ENCODE measurements around the gene GJA4. TPM values are rescaled to one million over a fixed set of nuclear protein-coding genes. Genes with fewer than 3 reads are reported as not detected.

The GJA4 gene
- polyA plus RNA-seq, 6 donors from 2014 or later: not detected

DNA sequence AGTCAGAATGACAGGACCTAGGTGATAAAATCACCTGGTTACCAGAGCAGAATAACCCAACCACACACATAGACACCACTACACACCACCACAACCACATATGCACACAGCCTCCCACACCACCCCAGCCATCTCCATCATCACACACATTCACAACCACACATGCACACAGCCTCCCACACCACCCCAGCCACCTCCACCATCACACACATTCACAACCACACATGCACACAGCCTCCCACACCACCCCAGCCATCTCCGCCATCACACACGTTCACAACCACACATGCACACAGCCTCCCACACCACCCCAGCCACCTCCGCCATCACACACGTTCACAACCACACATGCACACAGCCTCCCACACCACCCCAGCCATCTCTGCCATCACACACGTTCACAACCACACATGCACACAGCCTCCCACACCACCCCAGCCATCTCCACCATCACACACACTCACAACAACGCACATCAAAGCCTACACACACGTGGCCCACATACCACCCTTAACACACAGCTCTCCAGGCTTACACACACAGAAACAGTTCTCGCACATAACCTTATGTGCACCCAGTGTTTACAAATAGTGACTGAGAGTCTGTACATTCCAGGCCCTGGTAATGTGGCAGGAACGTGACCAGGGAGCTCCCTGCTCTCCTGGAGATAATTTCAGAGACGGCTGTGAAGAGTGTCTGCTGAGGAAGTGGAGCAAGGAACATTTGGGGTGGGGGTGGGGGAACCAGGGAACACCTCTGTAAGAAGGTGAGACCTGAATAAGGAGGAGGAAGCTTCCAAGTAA, 15.1 kb upstream of the GJA4 start:
- H3K4me3 Mint-ChIP-seq: no peak overlapping the region
- peaks cover 0 to 5% (median 4%) of the 10 kb centered on the region in 3 donors for H3K4me1 Mint-ChIP-seq
- H3K9me3 Mint-ChIP-seq: no peaks in the 10 kb centered on the region
- H3K36me3 Mint-ChIP-seq: no peaks in the 10 kb centered on the region
- H3K27ac Mint-ChIP-seq: no peak overlapping the region
- DNase-seq (no peak), ATAC-seq (ENCODE audit: low read depth in 2 of 2) (no peak)
- H3K27me3 Mint-ChIP-seq: peaks cover 31 to 39% (median 36%) of the 10 kb centered on the region in 3 donors

DNA sequence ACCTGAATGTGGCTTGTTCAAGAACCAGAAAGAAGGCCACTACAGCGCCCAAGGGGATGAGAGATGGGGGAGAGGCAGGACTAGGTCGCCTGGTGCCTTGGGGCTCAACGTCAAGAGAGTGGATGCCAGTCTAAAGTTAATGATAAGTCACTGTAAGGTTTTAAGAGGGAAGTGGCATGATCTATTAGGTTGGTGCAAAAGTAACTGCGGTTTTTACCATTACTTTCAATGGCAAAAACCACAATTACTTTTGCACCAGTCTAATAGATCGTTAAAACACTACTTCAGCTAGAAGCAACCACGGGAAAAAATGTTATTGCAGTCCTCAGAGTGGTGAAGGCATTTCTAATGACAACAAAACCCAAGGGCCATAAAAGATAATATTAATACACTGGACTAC, 14.4 kb upstream of the GJA4 start:
- no peak for DNase-seq
- H3K27ac Mint-ChIP-seq: no peak overlapping the region
- no peak for ATAC-seq (ENCODE audit: low read depth in 2 of 2)
- H3K9me3 Mint-ChIP-seq: no peaks in the 10 kb centered on the region
- no peaks in the 10 kb centered on the region for H3K36me3 Mint-ChIP-seq
- H3K4me1 Mint-ChIP-seq: peaks cover 0 to 5% (median 4%) of the 10 kb centered on the region in 3 donors
- no peak overlapping the region for H3K4me3 Mint-ChIP-seq
- H3K27me3 Mint-ChIP-seq: peaks cover 32 to 46% (median 42%) of the 10 kb centered on the region in 3 donors

DNA sequence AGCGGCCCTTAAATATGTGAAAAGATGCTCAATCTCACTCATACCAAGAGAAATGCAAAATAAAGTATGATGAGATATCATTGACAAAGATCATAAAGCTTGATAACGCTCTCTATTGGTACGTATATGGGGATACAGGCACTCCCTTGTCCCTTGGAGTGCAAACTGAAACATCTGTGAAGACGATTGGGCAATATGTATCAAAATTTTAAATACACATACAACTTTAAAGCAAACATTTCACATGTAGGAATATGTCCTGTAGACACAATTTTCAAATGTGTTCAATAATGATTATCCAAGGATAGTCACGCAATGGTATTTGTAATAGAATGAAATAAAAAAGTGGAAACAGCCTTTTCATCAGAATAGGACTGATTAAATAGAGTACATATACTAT, 13.8 kb upstream of the GJA4 start:
- no peaks in the 10 kb centered on the region for H3K36me3 Mint-ChIP-seq
- H3K27ac Mint-ChIP-seq: no peak overlapping the region
- H3K9me3 Mint-ChIP-seq: no peaks in the 10 kb centered on the region
- DNase-seq: no peak
- H3K4me1 Mint-ChIP-seq: peaks cover 0 to 5% (median 4%) of the 10 kb centered on the region in 3 donors
- no peak for ATAC-seq (ENCODE audit: low read depth in 2 of 2)
- H3K27me3 Mint-ChIP-seq: peaks cover 37 to 52% (median 49%) of the 10 kb centered on the region in 3 donors
- H3K4me3 Mint-ChIP-seq: no peak overlapping the region

DNA sequence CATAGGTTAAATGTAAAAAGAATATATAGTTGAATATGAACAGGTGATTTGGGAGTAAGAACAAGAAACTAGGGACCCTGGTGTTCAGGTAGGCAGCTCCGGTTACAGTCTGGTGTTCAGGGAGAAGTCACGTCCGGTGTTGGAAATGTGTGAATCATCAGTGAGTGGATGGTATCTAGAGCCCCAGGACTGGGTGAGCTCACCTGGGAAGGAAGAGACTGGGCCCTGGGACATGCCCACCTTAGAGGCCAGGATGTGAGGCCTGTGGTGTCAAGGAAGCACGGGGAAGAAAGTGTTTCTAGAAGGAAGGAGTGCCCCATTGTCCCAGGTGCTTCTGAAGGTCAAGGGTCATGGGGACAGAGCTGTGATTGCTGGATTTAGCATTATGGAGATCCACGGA, 13.3 kb upstream of the GJA4 start:
- peak overlapping the region in 1 of 6 donors; percentile 32 for H3K27ac Mint-ChIP-seq
- no peak for DNase-seq
- no peaks in the 10 kb centered on the region for H3K36me3 Mint-ChIP-seq
- H3K9me3 Mint-ChIP-seq: no peaks in the 10 kb centered on the region
- H3K27me3 Mint-ChIP-seq: peaks cover 43 to 55% (median 54%) of the 10 kb centered on the region in 3 donors
- ATAC-seq (ENCODE audit: low read depth in 2 of 2): no peak
- H3K4me3 Mint-ChIP-seq: peak overlapping the region in 2 of 8 donors; percentile 3 to 16
- H3K4me1 Mint-ChIP-seq: peaks cover 0 to 5% (median 4%) of the 10 kb centered on the region in 3 donors

DNA sequence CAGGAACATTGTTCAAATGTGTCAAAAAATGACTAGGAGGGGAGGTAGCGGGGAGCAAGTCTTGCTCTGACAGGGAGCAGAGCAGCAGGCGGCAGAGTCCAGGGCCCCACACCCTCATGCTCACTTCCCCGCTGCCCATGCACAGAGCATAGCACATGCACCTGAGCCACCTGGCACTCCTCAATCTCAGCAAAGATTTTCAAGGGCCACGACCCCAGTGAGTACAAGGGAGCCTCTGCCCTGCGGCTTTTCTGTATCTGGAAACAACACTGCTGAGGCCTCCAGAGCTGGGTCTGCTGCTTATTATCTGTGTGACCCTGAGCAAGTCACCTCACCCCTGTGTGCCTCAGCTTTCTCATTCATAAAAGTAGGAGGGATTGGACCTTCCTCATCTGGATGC, 12.8 kb upstream of the GJA4 start:
- ATAC-seq (ENCODE audit: low read depth in 2 of 2): no peak
- DNase-seq: no peak
- Mint-ChIP-seq H3K4me3 (peak overlapping the region in 1 of 8 donors; percentile 3), H3K27me3 (peaks cover 46 to 58% (median 57%) of the 10 kb centered on the region in 3 donors), H3K4me1 (peaks cover 0 to 5% (median 4%) of the 10 kb centered on the region in 3 donors), H3K9me3 (no peaks in the 10 kb centered on the region), H3K36me3 (no peaks in the 10 kb centered on the region), H3K27ac (no peak overlapping the region)

DNA sequence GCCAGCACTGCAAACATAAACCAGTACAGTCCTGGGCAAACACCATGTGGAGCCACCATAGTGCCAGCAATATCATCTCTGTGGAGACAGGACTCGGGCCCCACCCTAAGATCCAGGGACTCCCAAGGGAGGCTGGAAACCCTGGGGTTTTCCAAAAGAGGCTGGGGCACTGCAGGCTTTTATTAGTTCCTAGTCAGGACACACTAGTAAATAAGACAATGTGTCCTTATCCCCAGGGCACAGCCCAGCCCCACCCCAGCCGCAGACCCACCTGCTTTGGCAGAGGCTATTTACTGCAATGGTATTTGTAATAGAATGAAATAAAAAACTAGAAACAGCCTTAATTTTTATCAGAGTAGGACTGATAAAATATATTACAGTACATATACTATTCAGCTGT, 12.3 kb upstream of the GJA4 start:
- H3K36me3 Mint-ChIP-seq: no peaks in the 10 kb centered on the region
- H3K27me3 Mint-ChIP-seq: peaks cover 49 to 64% (median 63%) of the 10 kb centered on the region in 3 donors
- H3K27ac Mint-ChIP-seq: no peak overlapping the region
- peak overlapping the region in 1 of 8 donors; percentile 16 for H3K4me3 Mint-ChIP-seq
- H3K4me1 Mint-ChIP-seq: peaks cover 0 to 5% (median 4%) of the 10 kb centered on the region in 3 donors
- ATAC-seq (ENCODE audit: low read depth in 2 of 2): no peak
- H3K9me3 Mint-ChIP-seq: no peaks in the 10 kb centered on the region
- no peak for DNase-seq

DNA sequence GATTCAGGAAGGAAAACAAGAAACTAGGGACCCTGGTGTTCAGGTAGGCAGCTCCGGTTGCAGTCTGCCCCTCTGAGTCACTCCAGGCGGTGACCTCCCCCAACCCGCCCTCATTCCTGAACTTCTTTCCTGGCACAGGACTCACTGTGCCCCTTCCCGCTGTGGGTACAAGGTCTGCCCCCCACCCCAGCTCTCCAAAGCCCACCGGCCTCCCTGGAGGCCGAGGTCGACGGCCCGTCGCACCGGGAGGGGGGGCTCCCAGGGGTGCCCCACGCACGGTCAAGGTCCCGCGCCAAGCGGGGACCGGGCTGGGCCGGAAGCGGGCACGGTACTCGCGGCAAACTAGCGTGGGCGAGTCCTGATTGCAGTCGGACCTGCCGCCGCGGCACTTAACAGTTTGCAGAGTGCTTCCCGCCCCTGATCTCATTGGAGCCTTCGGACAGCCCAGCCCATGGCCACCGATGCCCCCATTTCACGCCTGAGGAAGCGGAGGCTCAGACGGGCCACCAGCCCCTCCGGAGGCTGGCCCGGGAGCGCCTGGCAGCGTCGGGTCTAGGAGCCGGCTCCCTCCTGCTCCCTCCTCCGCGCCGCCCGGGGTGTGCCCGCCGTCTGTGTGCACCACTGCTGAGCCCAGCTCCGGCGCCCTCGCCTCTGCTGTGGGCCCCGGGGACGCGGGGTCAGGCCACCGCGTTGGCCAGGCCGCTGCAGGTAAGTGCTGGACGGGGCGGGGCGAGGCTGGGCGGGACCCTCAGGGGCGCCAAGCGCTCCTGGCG, 11.5 kb upstream of the GJA4 start, which contains the start of gene GJB3:
Gene GJB3 (plus strand): TSS at position 144 of the 773 bp plus-strand sequence. CDS start 3,549 bp downstream, outside the sequence.
- DNase-seq (no peak), ATAC-seq (ENCODE audit: low read depth in 2 of 2) (no peak)
- H3K4me3 Mint-ChIP-seq: peak within 1 kb of the TSS in 3 of 8 donors; percentile 14 to 61 (median 36)
- H3K27ac Mint-ChIP-seq: peak within 1 kb of the TSS in 1 of 6 donors; percentile 72
- no peaks in the 10 kb centered on the region for H3K9me3 Mint-ChIP-seq
- H3K27me3 Mint-ChIP-seq: peaks cover 51 to 70% (median 69%) of the 10 kb centered on the region in 3 donors
- H3K36me3 Mint-ChIP-seq: no peaks in the 10 kb centered on the region
- H3K4me1 Mint-ChIP-seq: peaks cover 0 to 5% (median 5%) of the 10 kb centered on the region in 3 donors

DNA sequence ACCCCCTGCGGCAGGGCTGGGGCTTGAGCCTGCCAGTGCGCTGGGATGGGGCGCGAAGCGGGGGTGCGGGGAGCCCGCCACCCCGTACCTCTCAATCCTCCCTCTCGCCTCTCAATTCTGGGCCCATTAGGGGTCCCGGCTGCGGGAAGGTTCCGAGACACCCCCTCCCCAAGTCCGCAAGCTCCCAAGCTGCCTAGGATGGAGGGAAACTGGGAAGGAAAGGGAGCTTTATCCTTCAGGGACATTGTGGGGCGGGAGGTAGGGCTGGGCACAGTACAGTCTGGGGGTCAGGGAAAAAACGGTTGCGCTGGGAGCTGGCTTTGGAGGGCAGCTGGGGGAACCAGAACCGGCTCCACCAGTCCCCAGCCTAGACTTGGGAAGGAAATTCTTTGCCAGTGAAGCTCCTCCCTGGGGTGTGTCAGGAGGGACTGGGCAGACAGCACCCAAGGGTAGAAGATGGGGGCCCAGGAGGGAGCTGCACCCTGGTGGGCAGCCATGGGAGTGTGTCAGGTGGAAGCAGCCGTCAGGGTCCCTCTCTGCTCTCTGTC, 10.9 kb upstream of the GJA4 start:
- Mint-ChIP-seq H3K4me3 (peak overlapping the region in 3 of 8 donors; percentile 14 to 70 (median 61)), H3K4me1 (peaks cover 5 to 10% (median 5%) of the 10 kb centered on the region in 3 donors), H3K27me3 (peaks cover 56 to 77% (median 76%) of the 10 kb centered on the region in 3 donors), H3K36me3 (no peaks in the 10 kb centered on the region), H3K27ac (peak overlapping the region in 1 of 6 donors; percentile 72), H3K9me3 (no peaks in the 10 kb centered on the region)
- ATAC-seq (ENCODE audit: low read depth in 2 of 2) (no peak), DNase-seq (no peak)

DNA sequence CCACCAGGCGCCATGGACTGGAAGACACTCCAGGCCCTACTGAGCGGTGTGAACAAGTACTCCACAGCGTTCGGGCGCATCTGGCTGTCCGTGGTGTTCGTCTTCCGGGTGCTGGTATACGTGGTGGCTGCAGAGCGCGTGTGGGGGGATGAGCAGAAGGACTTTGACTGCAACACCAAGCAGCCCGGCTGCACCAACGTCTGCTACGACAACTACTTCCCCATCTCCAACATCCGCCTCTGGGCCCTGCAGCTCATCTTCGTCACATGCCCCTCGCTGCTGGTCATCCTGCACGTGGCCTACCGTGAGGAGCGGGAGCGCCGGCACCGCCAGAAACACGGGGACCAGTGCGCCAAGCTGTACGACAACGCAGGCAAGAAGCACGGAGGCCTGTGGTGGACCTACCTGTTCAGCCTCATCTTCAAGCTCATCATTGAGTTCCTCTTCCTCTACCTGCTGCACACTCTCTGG, 8.0 kb upstream of the GJA4 start:
- ATAC-seq (ENCODE audit: low read depth in 2 of 2) (no peak), DNase-seq (no peak)
- Mint-ChIP-seq H3K4me3 (no peak overlapping the region), H3K36me3 (no peaks in the 10 kb centered on the region), H3K27me3 (peaks cover 43 to 77% (median 70%) of the 10 kb centered on the region in 3 donors), H3K9me3 (no peaks in the 10 kb centered on the region), H3K27ac (no peak overlapping the region), H3K4me1 (peaks cover 5 to 12% (median 5%) of the 10 kb centered on the region in 3 donors)

DNA sequence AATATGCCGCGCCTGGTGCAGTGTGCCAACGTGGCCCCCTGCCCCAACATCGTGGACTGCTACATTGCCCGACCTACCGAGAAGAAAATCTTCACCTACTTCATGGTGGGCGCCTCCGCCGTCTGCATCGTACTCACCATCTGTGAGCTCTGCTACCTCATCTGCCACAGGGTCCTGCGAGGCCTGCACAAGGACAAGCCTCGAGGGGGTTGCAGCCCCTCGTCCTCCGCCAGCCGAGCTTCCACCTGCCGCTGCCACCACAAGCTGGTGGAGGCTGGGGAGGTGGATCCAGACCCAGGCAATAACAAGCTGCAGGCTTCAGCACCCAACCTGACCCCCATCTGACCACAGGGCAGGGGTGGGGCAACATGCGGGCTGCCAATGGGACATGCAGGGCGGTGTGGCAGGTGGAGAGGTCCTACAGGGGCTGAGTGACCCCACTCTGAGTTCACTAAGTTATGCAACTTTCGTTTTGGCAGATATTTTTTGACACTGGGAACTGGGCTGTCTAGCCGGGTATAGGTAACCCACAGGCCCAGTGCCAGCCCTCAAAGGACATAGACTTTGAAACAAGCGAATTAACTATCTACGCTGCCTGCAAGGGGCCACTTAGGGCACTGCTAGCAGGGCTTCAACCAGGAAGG, 7.4 kb upstream of the GJA4 start:
- no peak overlapping the region for H3K4me3 Mint-ChIP-seq
- no peaks in the 10 kb centered on the region for H3K36me3 Mint-ChIP-seq
- H3K4me1 Mint-ChIP-seq: peaks cover 5 to 15% (median 5%) of the 10 kb centered on the region in 3 donors

DNA sequence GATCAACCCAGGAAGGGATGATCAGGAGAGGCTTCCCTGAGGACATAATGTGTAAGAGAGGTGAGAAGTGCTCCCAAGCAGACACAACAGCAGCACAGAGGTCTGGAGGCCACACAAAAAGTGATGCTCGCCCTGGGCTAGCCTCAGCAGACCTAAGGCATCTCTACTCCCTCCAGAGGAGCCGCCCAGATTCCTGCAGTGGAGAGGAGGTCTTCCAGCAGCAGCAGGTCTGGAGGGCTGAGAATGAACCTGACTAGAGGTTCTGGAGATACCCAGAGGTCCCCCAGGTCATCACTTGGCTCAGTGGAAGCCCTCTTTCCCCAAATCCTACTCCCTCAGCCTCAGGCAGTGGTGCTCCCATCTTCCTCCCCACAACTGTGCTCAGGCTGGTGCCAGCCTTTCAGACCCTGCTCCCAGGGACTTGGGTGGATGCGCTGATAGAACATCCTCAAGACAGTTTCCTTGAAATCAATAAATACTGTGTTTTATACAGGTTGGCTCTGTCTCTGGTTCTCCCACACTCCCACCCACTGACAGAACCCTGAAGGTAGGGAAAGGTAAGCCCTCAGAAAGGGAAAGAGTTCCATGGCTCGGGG, 6.8 kb upstream of the GJA4 start:
- ATAC-seq (ENCODE audit: low read depth in 2 of 2) (no peak), DNase-seq (no peak)
- peak overlapping the region in 1 of 6 donors; percentile 65 for H3K27ac Mint-ChIP-seq
- H3K36me3 Mint-ChIP-seq: no peaks in the 10 kb centered on the region
- no peak overlapping the region for H3K4me3 Mint-ChIP-seq
- no peaks in the 10 kb centered on the region for H3K9me3 Mint-ChIP-seq
- peaks cover 45 to 84% (median 78%) of the 10 kb centered on the region in 3 donors for H3K27me3 Mint-ChIP-seq
- peaks cover 5 to 15% (median 5%) of the 10 kb centered on the region in 3 donors for H3K4me1 Mint-ChIP-seq

More for the DNA sequence above, 7.4 kb upstream of the GJA4 start:
- DNase-seq (no peak), ATAC-seq (ENCODE audit: low read depth in 2 of 2) (no peak)
- H3K27ac Mint-ChIP-seq: no peak overlapping the region
- peaks cover 44 to 77% (median 72%) of the 10 kb centered on the region in 3 donors for H3K27me3 Mint-ChIP-seq
- no peaks in the 10 kb centered on the region for H3K9me3 Mint-ChIP-seq

DNA sequence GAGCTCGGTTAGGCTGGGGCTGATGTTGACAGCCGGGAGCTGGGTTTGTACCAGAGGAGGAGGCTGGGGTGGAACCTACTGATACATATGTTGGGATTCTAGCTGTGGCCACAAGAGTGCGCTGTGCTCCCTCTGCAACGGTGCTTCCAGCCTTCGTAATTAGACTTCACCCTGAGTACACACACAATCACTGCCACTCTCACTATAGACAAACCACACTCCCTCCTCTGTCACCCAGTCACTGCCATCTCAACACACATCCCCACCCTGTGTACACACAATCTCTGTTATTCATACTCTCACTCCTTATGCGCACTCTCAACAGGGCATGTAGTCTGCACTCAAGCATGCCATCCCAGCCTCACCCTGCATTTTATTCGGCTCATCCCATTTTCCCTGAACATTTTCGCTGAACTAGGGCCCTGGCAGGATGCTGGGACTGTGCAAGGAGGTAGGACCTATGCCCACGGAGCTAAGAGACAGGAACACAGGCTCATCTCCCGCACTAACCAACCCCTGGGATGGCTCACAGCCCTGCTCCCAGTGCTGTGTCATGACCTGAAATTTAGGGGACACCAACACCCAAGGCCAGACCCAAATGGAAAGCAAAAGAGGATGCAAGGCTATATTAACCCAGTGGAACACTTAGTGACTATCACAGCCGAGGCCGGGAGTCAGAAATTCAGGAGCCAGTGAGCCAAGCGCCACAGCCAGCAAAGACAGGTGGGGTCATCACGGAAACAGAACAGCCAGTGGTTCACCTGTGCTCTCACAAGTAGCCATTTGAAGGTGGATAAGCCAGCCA, 6.1 kb upstream of the GJA4 start:
- Mint-ChIP-seq H3K27ac (no peak overlapping the region), H3K27me3 (peaks cover 48 to 89% (median 86%) of the 10 kb centered on the region in 3 donors)
- ATAC-seq (ENCODE audit: low read depth in 2 of 2): peak; percentile 74 to 75

More for the DNA sequence above, 6.1 kb upstream of the GJA4 start:
- DNase-seq: peak; percentile 17
- Mint-ChIP-seq H3K9me3 (no peaks in the 10 kb centered on the region), H3K4me1 (peaks cover 5 to 15% (median 6%) of the 10 kb centered on the region in 3 donors), H3K4me3 (peak overlapping the region in 1 of 8 donors; percentile 70), H3K36me3 (no peaks in the 10 kb centered on the region)

Data from naive B cell (primary cell).